GM12875 (cell line): ENCODE data around the gene UBR4.

ENCODE experiments used
- H3K4me3 ChIP-seq: one replicate; pipeline ENCODE4 v1.5.1; 2011; ENCODE audit warnings: low read depth, low read length, control low read depth
- CTCF ChIP-seq: IDR thresholded peaks from 2 replicates; pipeline ENCODE4 v1.5.1; 2011; ENCODE audit warnings: low read depth, mild to moderate bottlenecking, control low read depth, inconsistent platforms, low read length, moderate library complexity, borderline replicate concordance; ENCODE audit not compliant: insufficient read depth

Gene UBR4

GRCh38 chr1:19115082-19115808, 94.8 kb downstream of the UBR4 start:
- TF ChIP-seq CTCF: no peak
- H3K4me3 ChIP-seq: no peak overlapping the region

GRCh38 chr1:19113697-19114092, 96.4 kb downstream of the UBR4 start:
- TF ChIP-seq CTCF: peak; percentile 73

GRCh38 chr1:19112891-19113696, 97.0 kb downstream of the UBR4 start:
- no peak overlapping the region for H3K4me3 ChIP-seq
- no peak for TF ChIP-seq CTCF

More at GRCh38 chr1:19113697-19114092, 96.4 kb downstream of the UBR4 start:
- no peak overlapping the region for H3K4me3 ChIP-seq

GRCh38 chr1:19110257-19110927, 99.7 kb downstream of the UBR4 start:
- H3K4me3 ChIP-seq: no peak overlapping the region
- no peak for TF ChIP-seq CTCF

GRCh38 chr1:19109545-19109944, 100.5 kb downstream of the UBR4 start:
- no peak for TF ChIP-seq CTCF

GRCh38 chr1:19101244-19101643, 108.8 kb downstream of the UBR4 start:
- no peak overlapping the region for H3K4me3 ChIP-seq
- TF ChIP-seq CTCF: no peak

More at GRCh38 chr1:19109545-19109944, 100.5 kb downstream of the UBR4 start:
- no peak overlapping the region for H3K4me3 ChIP-seq
